ENCODE results near the gene TIAM2. TPM values are rescaled to one million over a fixed set of nuclear protein-coding genes. Genes with fewer than 3 reads are reported as not detected.
"Not testable (repeated sequence)": the region's sequence is repeated elsewhere in the genome, so short reads cannot be mapped to it uniquely, and the experiment has no call there.

The TIAM2 gene
- total RNA-seq, 1 donor from 2014 or later = 5.9 TPM

DNA sequence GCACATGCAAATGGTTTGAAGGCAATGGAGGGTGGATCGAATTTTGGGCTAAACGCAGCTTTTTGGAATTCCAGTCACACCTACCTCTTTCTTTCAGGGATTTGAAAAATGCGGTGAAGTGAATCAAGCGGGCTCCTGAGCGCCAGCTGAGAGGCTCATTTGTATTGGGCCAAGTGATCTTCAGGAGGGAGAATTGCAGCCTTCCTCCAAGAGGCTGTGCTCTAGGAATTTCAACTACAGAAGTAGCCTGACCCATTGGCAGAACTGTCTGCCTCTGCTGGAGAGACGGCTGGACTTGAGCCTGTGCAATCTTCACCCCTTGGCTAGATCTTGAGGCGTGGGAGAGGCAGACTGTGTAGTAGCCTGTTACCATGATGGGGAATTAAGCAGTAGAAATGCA lies 5.7 kb upstream of the TIAM2 start:
- DNase-seq (ENCODE audit: low spot score) = no peak

DNA sequence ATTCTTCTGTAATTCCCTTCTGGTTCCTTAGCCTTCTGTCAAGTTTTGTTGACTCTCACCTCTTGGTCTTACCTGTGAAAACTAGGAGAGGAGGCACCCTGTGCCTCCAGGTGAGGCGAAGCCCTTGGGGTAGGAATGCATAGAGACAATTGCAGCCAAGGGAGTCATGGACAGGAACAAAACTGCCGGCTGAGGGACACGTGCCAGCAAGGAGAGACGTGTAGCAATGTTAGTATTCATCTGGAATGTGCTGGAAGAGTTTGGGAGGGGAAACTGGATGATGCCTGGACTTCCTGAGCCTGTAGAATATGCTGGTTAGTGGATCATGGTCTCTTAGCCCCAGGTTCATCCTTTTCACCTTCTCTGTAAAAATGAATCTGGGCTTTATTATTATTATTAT lies 3.9 kb upstream of the TIAM2 start:
- DNase-seq (ENCODE audit: low spot score) = no peak

DNA sequence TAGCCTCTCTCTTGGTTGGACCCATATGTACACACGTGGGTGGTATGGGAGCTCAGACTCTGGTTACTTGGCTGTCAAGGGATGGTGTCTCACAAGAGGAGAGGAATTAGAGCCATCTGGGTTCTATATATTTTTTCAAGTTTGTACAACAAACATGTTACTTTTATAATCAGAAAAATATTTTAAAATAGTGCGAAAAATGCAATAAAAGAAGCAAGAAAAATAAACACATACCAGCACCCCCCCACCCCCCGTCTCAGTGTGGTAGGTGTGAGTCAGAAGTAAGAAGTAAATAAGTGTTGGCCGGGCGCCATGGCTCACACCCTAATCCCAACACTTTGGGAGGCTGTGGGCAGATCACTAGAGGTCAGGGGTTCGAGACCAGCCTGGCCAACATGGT lies 2.1 kb upstream of the TIAM2 start:
- DNase-seq (ENCODE audit: low spot score) = peak; percentile 41

DNA sequence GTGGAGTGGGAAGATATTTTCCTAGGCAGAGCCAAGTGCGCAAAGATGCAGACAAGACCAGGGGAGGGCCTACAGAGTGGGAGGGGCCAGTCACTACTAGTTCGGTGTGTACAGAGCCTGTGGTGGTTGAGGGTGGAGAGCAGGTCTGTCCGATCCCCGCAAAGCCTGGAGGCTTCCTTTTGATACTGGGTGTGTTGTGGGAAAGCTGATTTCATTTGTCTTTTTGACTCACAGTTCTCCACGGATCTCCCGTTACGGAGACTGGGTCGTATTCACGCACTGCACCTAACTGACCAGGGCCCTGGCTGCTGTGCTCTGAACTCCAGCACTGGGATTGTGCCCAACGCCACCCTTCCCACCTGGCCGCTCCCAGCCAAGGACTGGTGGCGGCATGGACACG lies 1.4 kb upstream of the TIAM2 start:
- DNase-seq (ENCODE audit: low spot score) = peak; percentile 55

DNA sequence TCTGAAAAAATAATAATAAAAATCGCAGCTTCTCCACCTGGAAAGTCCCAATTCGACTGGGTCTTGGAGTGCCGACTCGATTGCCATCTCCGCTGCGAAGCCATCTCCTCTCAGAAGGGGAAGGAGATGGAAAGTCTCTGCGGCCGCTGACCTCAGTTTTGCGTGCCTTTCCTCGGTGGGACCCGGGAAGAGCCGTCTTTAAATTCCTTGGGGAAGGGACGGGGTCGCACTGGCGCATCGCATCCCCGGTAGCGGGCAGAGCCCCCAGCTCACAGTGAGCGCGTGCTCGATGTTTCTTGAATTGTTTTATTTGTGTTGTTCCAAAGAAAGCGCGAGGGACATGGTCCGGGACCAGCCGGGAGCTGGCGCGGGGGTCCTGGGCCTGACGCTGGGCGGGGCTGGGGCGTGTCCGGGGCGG lies 270 bp upstream of the TIAM2 start:
- DNase-seq (ENCODE audit: low spot score) = peak; percentile 88

DNA sequence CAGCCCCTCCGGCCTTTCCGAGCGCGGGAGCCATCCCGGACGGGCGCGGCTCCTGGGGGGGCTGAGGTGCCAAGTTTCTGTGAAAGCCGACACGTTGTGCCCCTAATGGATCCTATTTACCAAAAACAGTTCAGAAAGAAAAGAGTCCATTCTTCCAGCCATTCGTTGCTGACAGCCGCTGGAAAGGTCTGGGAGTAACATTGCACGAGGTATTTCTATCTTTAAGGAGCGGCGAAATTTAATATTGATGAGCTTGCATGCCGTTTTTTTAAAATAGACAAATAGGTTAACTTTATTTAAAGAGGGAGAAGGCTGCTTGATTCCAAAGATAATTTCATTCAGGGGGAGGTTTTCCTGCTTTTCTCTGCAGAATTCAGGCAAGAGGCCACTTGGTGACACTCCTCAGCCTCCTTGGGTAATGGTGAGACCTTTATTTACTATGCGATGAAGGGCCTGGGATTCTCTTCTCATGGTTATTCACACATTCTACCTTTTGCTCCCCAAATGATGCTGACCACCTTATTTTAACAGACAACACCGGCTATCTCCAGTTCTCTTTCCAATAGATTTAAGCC lies 988 bp downstream of the TIAM2 start:
- no peak for DNase-seq (ENCODE audit: low spot score)

DNA sequence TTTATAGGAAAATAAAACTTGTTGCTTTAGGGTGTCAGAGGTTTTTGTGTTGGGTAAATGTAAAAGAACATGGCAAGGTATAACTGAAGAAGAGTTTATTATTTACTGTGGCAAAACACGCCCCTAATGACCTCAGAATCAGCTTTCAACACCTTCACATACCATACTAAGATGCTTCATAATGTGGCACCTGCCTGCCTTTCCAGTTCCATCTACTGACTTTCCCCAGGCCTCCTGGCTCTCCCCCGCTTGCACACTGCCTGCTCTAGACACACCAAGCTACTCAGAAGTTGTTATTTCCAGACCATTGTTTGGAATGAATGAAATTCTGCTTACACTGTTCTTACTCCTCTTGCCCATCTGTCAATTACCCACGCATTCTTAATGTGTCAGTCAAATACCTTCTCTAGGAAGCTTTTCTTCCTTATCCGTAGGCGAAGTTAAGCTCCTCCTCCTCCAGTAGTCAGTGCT lies 1.8 kb downstream of the TIAM2 start:
- no peak for DNase-seq (ENCODE audit: low spot score)

DNA sequence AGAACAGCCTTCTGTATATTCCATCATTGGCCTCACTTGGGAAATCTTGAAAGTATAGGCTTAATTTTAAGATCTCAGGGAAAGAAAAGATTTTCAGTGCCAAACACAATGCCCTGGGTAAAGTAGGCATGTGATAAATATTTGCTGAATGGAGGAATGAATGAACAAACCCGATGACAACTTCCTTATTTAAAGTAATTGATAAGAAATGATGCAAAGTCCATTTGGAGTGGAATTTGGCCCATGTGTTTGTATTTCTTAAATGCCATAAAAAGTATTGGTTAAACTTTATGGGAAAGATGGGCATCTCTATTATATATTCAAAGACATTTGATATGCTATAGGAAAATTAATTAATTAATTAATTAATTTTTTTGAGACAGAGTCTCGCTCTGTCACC lies 3.7 kb downstream of the TIAM2 start:
- DNase-seq (ENCODE audit: low spot score) = no peak

DNA sequence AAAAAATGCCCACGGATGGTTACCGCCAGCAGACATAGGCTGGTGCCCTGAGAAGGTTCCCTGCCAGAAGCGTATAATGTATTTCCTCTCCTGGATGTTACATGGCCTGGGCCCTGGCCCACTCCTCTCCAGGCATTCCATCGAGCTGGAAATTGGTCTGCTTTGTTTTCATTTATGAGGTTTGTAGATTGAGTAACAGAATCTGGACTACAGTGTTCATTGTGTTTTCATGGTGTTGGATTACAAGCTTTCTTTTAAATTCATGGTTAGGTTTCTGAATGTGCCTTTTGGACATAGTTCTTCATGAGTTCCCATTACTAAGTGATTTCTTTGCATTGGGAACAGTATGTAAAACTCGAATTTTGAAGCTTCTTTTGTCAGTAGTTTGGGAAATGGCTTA lies 6.4 kb downstream of the TIAM2 start:
- no peak for DNase-seq (ENCODE audit: low spot score)

DNA sequence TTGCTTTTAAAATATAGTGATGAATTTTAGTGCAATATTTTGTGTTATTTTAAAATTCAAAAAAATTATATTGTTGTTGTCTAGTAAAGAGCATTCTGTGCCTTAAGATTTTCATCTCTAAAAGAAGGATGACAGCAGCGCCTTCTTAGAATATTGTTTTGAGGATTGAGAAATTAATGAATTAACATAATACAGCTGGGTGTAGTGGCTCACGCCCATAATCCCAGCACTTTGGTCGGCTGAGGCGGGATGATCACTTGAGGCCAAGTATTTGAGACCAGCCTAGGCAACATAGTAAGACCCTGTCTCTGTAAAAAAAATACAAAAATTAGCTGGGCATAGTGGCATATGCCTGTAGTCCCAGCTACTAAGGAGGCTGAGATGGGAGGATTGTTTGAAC lies 6.8 kb downstream of the TIAM2 start:
- DNase-seq (ENCODE audit: low spot score) = no peak

DNA sequence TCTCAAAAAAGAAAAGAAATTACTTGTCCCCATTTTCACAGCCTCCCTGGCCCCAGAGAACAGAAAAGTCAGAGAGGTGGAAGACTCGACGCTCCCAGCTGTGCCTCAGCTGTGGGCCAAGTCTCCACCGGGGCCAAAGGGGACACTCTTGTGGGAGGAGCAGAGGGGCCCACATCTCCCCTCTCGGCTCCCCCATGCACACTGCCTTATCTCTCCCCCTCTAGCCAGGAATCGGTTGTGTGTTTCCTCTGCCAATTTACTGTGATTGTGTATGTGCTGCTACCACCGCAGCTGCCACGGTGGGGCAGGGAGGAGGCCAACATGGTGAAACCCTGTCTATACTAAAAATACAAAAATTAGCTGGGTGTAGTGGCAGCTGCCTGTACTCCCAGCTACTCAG lies 8.4 kb downstream of the TIAM2 start:
- DNase-seq (ENCODE audit: low spot score) = no peak

DNA sequence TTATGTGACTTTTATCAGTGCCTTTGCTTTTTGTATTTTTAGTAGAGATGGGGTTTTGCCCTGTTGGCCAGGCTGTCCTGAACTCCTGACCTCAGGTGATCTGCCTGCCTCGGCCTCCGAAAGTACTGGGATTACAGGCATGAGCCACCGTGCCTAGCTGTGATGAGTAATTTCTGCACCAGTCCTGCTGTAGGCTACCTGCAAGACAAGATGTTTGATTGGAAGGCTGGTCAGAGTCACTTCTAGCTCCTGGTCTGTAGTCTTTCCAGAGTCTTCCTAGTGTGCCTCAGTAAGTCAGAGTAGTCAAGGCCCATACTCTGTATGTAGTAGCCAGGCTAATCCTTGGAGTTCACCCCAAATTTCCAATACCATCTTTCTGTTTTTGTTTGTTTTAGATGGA lies 8.9 kb downstream of the TIAM2 start:
- DNase-seq (ENCODE audit: low spot score) = no peak

DNA sequence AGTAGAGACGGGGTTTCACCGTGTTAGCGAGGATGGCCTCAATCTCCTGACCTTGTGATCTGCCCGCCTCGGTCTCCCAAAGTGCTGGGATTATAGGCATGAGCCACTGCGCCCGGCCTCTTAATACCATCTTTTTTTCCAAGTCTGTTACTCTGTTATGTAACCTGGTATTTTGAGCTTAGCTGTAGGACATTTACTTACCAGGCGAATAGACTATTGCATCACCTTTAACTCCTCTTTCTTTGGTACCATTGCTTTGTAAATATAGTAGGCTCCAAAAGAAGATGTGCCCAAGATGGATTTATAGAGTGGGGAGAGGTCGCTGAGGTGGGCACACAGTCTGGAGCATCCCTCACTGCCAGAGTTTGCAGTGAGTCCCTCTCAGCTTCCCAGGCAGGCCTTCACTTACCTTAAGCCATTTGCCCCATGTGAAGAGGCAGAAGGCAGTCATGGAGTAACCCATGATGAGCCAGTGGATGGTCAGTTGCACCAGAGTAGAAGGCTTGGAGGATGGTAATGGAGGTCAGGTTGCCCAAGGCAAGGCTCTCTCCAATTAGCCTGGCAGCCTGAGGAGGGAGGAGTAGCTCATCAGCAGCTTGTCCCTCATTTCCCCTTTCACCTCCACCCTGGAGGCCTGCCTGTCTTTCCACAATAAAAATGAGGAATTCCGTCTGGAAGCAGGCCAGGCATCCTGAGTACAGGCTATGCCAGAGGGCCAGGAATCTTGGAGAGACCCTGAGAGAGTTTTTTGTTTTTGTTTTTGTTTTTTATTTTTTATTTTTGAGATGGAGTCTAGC lies 9.7 kb downstream of the TIAM2 start:
- DNase-seq (ENCODE audit: low spot score) = no peak

DNA sequence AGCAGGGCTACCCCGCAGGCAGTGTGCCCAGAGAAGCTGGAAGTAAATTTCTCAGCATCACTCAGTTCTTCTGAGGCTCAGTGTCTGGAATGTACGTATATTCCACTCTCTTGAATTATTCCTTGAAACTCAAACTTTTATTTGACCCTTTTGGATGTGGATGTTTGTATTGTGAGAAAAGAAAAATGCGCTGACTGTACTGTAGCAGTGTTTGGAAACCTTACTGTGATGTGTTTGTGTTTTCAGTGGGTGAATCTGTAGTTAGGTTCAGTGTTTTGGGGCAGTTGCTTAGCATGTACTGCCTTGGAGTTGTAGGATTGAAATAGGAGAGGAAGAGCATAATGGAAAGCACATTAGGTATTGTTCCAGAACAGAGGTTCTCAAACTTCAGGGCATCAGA lies 13.5 kb downstream of the TIAM2 start:
- DNase-seq (ENCODE audit: low spot score) = no peak

DNA sequence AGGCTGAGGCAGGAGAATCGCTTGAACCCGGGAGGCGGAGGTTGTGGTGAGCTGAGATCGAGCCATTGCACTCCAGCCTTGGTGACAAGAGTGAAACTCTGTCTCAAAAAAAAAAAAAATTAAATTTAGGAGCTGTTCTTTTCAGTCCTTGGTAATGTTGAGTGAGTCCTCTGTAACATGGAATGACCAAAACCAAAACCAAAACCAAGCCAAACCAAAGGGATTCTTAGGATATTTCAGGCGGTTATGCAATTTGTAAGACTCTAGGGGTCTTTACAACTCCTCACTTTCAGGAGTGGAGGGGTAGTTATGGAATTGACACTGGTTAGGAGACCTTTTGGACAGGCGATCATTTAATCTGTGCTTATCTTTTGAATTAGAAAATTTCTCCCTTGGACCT lies 15.8 kb downstream of the TIAM2 start:
- no peak for DNase-seq (ENCODE audit: low spot score)

DNA sequence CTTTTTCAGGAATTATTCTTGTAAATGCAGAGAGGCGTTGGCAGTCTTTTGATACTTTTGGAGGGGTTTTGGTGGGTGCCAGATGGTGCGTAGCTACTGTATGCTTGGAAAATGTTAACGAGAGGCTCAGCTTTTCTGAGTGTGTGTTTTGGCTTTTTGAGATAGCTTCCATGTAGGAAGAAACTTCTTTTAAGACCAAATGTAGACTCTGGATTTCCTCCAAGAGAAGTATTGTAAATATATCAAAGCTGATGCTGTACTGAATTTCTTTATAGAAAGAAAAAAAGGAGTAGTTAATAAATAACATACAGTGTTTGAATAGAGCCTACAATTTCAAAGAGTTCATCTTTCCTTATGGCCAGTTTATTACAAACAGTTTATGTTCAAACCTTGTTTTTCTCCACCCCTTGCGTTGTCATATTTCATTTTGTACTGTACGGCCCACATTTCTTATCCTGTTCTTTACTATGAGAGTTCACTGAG lies 16.7 kb downstream of the TIAM2 start:
- no peak for DNase-seq (ENCODE audit: low spot score)

DNA sequence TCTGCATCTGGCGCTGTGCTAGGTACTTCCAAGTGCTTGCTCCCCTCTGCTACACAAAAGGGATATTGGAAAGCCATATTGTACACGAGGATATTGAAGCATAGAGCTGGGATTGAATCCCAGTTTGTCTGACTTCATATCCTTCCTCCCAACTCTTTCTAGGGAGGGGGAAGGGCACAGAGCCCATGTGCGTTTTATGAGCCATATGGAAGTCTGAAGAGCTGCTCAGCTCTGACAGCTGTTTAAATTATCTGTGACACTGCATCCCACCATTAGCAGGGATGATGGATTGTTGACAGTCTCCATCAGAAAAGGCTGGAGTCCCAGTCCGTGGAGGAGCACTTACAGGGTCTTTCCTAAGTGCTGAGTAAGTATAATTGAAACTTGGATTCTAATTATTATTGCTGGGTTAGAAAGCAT lies 18.4 kb downstream of the TIAM2 start:
- no peak for DNase-seq (ENCODE audit: low spot score)

DNA sequence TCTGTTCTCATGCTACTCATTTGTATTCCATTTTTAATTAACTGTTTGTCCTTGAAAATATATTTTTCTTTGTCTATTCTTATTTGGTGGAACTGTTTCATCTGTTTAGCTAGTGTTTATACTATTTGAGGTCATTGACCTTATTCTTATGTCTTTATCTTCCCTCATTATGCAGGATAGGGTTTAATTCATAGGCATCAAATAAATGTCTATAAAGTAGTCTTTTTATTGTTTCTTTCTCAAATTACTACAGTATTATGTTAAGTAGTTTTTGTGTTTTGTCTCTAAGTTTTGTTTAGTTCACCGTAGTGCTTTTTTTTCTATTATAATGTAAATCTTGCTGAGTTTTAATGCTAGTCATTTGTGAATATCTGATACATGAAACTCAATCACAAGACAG lies 19.0 kb downstream of the TIAM2 start:
- no peak for DNase-seq (ENCODE audit: low spot score)

DNA sequence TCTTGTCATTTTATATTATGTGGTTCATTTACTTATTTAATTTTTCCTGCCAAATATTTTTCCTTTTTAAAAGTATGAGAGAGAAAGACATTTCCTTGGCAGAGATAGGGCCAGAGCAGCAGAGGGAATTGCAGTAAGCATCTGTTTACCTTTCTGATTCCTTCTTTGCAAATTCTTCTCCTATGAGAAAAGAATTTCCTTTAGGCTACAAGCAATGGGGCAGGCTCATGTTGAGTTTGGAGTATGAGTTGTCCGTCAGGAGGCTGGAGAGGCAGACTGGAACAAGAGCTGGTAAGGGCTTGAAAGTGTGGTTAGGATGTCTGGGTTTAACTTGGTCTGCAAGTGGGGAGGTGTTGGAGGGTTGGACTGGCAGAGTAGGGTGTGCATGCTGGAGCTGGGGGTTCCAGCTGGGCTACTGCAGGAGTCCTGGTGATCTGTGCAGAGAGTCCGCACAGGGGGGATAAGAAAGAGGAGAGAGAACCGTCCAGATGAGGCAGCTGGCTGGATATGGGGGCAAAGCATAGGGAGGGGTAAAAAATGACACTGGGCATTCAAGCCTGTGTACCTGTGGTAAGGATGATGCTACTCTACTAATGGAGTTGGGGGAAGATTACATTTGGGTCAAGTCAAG lies 19.7 kb downstream of the TIAM2 start:
- no peak for DNase-seq (ENCODE audit: low spot score)

DNA sequence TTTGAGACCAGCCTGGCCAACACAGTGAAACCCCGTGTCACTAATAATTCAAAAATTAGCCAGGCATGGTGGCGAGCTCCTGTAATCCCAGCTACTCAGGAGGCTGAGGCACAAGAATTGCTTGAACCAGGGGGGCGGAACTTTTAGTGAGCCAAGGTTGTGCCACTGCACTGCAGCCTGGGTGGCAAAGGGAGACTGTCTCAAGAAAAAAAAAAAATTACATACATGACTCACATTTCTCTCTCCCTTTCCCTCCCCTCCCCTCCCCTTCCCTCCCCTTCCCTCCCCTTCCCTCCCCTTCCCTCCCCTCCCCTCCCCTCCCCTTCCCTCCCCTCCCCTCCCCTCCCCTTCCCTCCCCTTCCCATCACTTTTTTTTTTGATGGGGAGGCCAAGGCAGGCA lies 23.3 kb downstream of the TIAM2 start:
- not testable (repeated sequence) for DNase-seq (ENCODE audit: low spot score)

DNA sequence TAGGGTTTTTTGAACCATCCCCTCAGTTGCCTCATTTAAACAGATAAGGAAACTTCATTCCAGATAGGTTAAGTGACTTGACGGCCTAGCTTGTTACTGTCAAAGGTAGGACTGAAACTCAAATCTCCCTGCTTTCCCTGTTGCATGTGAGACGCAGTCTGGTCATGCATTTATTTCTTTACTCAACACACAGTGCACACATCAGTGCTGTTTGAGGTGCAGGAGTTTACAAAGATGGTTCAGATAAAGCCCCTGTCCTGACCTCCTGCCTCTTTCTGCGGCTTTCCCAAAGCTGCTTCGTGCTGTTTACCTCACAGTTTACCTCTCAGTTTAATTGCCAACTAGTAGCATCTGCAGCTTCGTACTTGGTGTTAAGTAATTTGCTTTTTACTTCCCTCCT lies 26.6 kb downstream of the TIAM2 start:
- DNase-seq (ENCODE audit: low spot score) = no peak

DNA sequence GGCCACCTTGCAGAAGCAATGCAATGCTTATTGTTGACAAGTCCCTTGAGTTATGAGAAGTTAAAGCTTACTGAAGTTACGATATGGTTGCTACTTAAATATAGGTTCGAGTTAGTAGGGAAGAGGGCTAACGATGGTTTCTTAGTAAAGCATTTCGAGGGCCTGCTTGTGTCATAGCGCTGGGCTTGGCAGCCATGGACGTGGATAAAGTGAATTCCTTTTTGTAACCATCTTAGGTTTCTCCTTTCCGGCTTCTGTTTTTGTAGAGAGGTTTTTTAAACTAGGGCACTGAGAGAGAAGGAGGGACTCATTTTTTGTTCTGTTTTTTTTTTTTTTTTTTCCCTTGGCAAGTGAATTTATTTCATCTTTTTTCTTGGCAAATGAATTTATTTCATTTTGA lies 27.6 kb downstream of the TIAM2 start:
- no peak for DNase-seq (ENCODE audit: low spot score)

DNA sequence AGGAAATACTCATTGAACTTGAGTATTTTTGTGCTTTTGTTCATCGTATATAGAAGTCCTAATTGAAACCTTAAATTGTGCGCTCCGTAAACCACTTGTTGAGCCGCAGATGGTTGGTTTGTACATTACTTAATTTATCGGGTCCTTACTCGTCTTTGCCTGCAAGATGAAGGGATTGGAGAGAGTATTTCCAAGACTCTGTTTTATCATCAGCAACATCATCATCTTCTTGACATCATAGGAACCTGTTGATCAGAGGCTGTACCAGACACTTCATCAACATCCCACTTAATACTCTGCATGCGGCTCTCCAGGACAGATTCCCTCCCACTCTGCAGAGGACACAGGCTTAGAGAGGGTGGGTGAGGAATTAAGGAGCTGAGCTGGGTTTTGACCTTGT lies 28.6 kb downstream of the TIAM2 start:
- no peak for DNase-seq (ENCODE audit: low spot score)
